CD1c-positive myeloid dendritic cell (primary cell): ENCODE measurements around the gene UGT1A6.
"Not testable (repeated sequence)": the region's sequence is repeated elsewhere in the genome, so short reads cannot be mapped to it uniquely, and the experiment has no call there.

Source experiments
- DNase-seq: peaks from one replicate; pipeline ENCODE4 v3.0.0-alpha.2; 2016; ENCODE audit errors: extremely low spot score

The UGT1A6 gene

GRCh38 chr2:233686928-233687327 lies 5.8 kb upstream of the UGT1A6 start:
- DNase-seq: no peak

DNA sequence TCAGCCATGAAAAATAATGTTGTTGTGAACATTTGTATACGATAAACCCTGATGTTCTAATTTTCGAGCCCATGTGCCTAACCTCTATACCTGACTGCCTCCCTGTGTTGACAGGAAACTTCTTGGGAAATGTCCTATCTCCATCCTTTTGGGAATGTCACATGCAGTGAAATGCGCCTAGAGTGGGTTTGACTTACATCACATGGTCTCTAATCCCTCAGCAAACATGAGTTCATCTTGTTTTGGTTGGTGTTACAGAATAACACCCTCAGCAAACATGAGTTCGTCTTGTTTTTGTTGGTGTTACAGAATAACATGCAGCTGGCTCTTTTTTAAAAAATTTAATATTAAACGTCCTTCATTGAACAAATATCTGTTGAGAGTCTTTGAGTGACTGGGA lies 4.3 kb upstream of the UGT1A6 start:
- no peak for DNase-seq

DNA sequence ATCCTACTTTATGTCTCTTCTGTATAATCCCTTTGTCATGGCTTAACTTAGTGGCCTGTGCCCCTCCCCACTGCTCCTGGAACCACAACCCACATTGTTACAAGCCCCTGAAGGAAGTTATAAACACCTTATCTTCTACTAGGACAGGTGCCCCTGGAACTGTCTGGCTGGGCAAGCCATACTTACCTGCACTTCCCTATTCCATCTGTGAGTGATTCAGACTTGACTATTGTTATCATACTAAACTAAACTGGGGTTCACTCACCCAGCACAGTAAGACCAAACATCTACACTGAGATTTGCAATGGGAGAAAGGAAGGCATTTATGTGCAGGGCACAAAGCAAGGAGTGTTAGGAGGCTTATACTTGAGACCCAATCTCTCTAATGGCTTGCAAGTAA lies 3.7 kb upstream of the UGT1A6 start:
- DNase-seq: no peak

- no peak for DNase-seq
These were observed 3.2 kb upstream of the UGT1A6 start for GRCh38 chr2:233689501-233689900.

DNA sequence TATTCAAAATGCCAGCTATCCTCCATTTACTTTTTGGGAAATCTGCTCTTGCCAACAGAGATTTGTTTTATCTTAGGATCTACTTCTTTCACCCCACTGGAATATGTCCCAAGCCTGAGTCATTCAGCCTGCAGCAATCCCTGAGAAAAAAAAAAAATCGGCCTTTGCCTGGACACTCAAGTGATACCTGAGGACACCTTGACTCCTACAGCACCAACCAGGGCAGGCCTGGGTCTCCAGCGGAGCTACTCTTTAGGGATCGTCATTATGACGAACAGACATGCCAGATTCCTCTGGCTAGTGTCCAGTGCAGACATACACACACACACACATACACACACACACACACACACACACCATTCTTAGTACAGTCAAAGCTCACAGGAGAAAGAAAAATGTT lies 2.2 kb upstream of the UGT1A6 start:
- no peak for DNase-seq

- no peak for DNase-seq
These were observed 952 bp upstream of the UGT1A6 start for GRCh38 chr2:233691443-233692433.

- DNase-seq: no peak
These were observed 1.3 kb downstream of the UGT1A6 start for GRCh38 chr2:233693963-233694362.

DNA sequence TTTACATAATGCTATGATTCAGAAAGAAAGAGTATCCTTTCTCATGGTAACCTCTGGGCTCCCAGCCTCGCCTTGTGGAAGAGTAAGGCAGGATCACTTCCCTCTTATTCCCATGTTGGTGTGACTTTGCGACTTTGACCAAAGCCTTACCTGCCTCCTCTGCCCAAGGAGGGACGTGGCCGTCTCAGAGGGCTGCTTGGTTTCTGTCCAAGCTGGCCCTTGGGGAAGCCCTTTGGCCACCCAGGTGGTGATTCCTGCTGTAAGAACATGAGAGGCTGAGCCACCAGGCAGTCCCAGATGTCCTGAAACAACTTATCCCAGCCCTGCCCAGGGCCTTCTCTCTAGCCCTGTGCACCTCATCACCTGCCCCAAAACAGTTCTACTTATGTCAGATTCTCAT lies 6.0 kb downstream of the UGT1A6 start:
- no peak for DNase-seq

DNA sequence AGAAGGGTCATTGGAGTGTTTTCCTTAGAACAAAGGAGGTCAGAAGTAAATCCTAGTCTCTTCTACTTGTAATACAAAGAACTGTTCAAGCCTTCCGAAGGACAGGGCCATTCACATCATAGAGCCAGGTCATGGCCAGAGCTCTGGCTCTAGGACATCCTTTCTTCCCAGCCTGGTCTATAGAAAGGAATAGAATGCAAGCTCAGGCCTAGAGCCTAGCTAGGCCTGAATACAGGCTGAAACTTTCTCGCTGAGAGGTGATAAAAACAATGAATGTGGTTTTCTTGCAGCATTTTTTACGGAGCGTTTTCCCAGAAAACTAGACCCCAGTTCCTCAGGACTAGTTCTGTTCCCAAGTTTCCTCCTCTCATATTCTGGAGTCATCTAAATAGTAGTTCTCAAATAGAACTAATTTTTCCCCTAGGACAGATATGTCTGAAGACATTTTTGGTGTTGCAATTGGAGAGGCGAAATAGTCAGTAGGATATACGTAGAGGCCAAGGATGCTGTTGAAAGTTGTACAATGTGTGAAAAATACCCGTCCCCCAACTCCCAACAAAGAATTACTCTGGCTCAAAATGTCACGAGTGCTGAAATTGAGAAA lies 6.8 kb downstream of the UGT1A6 start:
- no peak for DNase-seq

DNA sequence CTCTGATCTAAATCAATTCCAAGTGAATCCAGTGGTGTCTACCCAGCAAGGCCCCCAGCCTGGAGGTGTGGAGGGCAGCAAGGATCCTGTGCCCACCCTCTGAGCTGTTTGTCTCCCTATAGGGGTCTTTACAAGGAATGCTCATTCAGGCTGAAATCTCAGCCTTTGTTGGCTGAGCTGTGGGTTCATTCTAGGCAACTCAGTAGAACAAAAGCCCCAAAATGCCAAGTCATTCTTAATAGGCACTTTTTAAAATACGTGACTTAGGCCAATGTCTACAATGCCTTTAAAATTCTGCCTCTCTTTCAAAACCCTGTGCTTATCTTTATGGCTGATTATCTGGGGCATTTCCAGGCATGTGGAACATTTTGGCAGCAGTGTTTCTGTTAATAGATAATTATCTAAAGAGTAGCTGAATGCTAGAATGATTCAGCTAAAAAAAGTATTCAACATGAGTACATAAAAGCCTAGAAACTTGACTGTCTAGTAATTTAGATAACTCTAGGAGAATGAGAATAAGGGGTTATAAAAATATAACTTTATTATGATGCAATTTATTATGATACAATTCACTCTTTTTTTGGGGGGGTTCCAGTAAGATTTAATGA lies 7.4 kb downstream of the UGT1A6 start:
- no peak for DNase-seq

GRCh38 chr2:233700842-233701241 lies 8.2 kb downstream of the UGT1A6 start:
- not testable (repeated sequence) for DNase-seq

DNA sequence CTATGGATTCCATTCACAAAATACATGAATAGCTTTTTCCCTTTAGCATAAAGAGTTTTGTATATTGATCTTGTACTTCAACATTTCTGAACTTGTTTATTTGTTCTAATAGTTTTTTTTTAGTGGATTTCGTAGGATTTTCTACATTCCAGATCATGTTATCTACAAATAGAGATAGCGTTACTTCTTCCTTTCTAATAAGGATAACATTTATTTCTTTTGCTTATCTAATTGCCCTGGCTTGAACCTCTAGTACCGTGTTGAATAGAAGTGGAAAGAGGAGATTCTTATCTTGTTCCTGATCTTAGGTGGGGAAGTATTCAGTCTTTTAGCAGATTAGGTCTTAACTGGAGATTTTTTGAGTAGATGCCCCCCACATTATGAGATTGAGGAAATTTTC lies 9.5 kb downstream of the UGT1A6 start:
- no peak for DNase-seq

DNA sequence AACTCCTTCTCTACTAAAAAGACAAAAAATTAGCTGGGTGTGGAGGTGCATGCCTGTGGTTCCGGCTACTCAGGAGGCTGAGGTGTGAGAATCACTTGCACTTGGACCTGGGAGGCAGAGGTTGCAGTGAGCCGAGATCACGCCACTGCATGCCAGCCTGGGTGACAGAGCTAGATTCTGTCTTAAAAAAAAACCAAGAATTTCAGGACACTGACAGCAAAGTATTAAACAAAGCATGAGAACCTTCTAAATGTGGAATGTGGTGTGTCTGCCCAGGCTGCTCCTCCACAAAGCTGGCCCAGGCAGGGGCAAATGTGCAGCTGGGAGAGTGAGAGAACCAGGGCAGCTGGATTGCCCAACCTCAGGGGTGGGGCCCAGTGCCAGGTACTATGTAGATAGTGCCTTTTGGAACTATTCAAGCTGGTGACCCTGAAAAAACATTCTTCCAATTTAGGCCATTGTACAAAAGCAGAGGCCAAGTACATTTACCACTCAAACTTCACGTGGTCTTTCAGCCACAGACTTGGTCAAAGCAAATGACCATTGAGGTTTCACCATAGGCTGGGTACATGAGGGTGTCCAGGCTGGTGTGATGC lies 13.3 kb downstream of the UGT1A6 start:
- no peak for DNase-seq

DNA sequence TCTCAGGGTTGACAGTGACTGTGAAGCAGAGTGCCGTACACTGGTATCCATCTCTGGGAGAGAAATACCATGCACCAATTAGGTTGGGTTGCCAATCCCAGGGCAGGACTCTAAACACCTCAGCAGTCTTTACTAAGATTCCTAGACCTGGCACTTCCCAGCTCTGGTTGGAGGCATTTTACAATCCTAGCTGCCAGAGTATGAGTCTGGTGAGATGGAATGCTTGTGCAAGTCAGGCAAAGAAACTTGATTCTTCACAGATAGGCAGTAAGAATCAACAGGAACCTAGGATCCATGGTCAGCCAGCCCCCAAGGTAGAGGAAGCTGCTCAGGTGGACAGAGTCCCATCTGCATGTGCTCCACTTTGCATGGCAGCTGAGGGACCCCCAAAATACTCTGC lies 14.0 kb downstream of the UGT1A6 start:
- DNase-seq: no peak

DNA sequence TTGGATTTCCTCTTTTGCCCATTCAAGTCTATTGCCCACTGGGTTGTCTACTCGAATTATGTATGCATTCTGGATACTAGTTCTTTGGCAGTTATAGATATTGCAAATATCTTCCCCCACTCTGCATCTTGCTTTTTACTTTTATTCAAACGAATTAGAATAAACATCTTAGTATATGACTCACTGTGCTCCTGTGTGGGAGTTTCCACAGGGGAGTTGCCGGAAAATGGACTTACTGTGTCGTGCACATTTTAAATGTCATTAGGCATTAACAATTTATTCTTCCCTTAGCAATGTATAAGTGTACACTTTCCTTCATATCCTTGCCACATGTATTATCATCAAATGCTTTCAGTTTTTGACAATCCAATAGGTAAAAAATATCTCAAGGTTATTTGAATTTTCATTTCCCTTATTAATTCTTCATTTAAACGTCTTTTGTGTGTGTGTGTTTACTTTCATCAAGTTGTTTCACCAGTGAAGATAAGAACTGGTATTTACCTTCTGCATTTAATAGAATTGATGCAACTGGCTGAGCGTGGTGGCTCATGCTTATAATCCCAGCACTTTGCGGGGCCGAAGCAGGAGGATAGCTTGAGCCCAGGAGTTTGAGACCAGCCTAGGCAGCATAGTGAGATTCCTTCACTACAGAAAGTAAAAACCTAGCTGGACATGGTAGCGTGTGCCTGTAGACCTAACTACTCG lies 15.4 kb downstream of the UGT1A6 start:
- DNase-seq: no peak

GRCh38 chr2:233708942-233709341 lies 16.3 kb downstream of the UGT1A6 start:
- no peak for DNase-seq

- peak; percentile 57 for DNase-seq
These were observed 18.8 kb downstream of the UGT1A6 start for GRCh38 chr2:233711312-233712008.

- no peak for DNase-seq
These were observed 20.0 kb downstream of the UGT1A6 start, which contains the start of gene UGT1A5 for GRCh38 chr2:233712611-233713261. Gene UGT1A5, plus strand, starts transcription at chr2:233712907. Its CDS starts 85 bp downstream, at chr2:233712992.

DNA sequence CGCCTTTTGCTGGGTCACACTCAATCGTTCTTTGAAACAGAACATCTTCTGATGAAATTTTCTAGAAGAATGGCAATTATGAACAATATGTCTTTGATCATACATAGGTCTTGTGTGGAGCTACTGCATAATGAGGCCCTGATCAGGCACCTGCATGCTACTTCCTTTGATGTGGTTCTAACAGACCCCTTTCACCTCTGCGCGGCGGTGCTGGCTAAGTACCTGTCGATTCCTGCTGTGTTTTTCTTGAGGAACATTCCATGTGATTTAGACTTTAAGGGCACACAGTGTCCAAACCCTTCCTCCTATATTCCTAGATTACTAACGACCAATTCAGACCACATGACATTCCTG lies 20.5 kb downstream of the UGT1A6 start:
- DNase-seq: no peak

DNA sequence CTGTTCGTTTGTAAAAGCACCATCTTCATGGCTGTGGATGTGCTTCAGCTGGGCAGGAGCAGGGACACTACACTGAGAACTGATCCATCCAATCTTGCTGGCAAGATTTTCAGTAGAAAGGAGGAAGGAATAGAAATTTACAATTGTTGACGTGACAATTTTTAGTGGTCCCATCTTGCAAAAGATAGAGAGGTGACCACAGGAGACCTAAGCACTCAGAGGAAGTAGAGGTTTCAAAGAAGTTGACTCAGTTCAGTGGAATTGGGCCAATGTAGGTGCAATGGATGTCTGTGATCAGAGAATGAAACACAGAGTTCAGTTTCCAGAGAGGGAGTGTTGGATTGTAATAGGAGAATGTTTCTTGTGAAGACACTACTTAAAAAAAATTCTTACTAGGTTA lies 21.4 kb downstream of the UGT1A6 start:
- DNase-seq: no peak

DNA sequence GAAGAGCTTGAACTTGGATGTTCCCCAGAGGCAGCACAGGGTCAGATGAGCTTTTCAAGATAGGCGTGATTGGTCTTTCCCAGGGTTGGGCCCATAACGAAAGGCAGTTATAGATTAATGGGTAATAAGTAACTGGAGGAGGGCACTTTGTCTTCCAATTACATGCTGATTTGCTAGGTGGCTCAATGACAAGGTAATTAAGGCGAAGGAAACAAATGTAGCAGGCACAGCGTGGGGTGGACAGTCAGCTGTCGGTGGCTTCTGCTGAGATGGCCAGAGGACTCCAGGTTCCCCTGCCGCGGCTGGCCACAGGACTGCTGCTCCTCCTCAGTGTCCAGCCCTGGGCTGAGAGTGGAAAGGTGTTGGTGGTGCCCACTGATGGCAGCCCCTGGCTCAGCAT lies 25.9 kb downstream of the UGT1A6 start, which contains the start of gene UGT1A4:
TSS of gene UGT1A4 (plus strand) at position 185 of the 400 bp plus-strand sequence. CDS start at position 270, 85 bp downstream.
- no peak for DNase-seq
